WTC11 (cell line): ENCODE data around the gene SLC6A2.
"Not testable (repeated sequence)": the region's sequence is repeated elsewhere in the genome, so short reads cannot be mapped to it uniquely, and the experiment has no call there.

Experiments used
- ATF3 ChIP-seq: sonication (generic); formaldehyde crosslinking; conservative IDR thresholded peaks from 2 replicates; pipeline ENCODE4 v1.8.1; 2022; ENCODE audit warnings: mild to moderate bottlenecking, missing genetic modification reagents
- ATF6 ChIP-seq: sonication (generic); formaldehyde crosslinking; IDR thresholded peaks from 2 replicates; pipeline ENCODE4 v1.8.1; 2023; ENCODE audit warnings: mild to moderate bottlenecking, missing genetic modification reagents
- CREB1 ChIP-seq: sonication (generic); formaldehyde crosslinking; IDR thresholded peaks from 2 replicates; pipeline ENCODE4 v1.8.0; 2023; ENCODE audit warnings: mild to moderate bottlenecking, missing genetic modification reagents
- CTCF ChIP-seq: fragments of 200-600 bp; IDR thresholded peaks from 2 replicates; pipeline ENCODE4 v1.8.0; 2022; ENCODE audit warnings: antibody characterized with exemption
- ESRRA ChIP-seq: sonication (generic); formaldehyde crosslinking; IDR thresholded peaks from 2 replicates; pipeline ENCODE4 v1.8.1; 2022; ENCODE audit warnings: mild to moderate bottlenecking, missing genetic modification reagents, borderline replicate concordance
- FOXJ3 ChIP-seq: sonication (generic); formaldehyde crosslinking; IDR thresholded peaks from 2 replicates; pipeline ENCODE4 v1.9.0; 2021; ENCODE audit warnings: missing genetic modification reagents, mild to moderate bottlenecking, borderline replicate concordance
- MAX ChIP-seq: sonication (generic); formaldehyde crosslinking; IDR thresholded peaks from 2 replicates; pipeline ENCODE4 v1.8.0; 2022; ENCODE audit warnings: mild to moderate bottlenecking, missing genetic modification reagents
- NR3C1 ChIP-seq: sonication (generic); formaldehyde crosslinking; conservative IDR thresholded peaks from 2 replicates; pipeline ENCODE4 v1.8.1; 2023; ENCODE audit warnings: low read depth, mild to moderate bottlenecking, missing genetic modification reagents
- TF ChIP-seq, protein P1 (sequence below): sonication (generic); formaldehyde crosslinking; IDR thresholded peaks from 2 replicates; pipeline ENCODE4 v1.8.0; 2023; ENCODE audit warnings: mild to moderate bottlenecking, missing genetic modification reagents
- TF ChIP-seq, protein P2 (sequence below): fragments of 250-450 bp; sonication (Bioruptor Pico); conservative IDR thresholded peaks from 2 replicates; pipeline ENCODE4 v1.9.0; 2021; ENCODE audit warnings: mild to moderate bottlenecking
- TF ChIP-seq, protein P3 (sequence below): sonication (generic); formaldehyde crosslinking; IDR thresholded peaks from 2 replicates; pipeline ENCODE4 v1.8.1; 2023; ENCODE audit warnings: mild to moderate bottlenecking, missing genetic modification reagents
- TF ChIP-seq, protein P4 (sequence below): sonication (generic); formaldehyde crosslinking; IDR thresholded peaks from 2 replicates; pipeline ENCODE4 v1.8.1; 2023; ENCODE audit warnings: mild to moderate bottlenecking, missing genetic modification reagents, moderate library complexity
- TF ChIP-seq, protein P5 (sequence below): sonication (generic); formaldehyde crosslinking; IDR thresholded peaks from 2 replicates; pipeline ENCODE4 v1.8.0; 2023; ENCODE audit warnings: missing genetic modification reagents

DNA sequence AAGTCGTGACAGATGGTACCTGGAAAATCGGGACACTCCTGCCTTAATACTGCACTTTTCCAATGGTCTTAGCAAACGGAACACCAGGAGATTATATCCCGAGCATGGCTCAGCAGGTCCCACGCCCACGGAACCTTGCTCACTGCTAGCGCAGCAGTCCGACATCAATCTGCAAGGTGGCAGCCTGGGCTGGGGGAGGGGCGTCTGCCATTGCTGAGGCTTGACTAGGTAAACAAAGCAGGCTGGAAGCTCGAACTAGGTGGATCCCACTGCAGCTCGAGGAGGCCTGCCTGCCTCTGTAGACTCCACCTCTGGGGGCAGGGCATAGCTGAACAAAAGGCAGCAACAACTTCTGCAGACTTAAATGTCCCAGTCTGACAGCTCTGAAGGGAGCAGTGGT, 40.1 kb upstream of the SLC6A2 start:
- TF ChIP-seq, protein P1, sequence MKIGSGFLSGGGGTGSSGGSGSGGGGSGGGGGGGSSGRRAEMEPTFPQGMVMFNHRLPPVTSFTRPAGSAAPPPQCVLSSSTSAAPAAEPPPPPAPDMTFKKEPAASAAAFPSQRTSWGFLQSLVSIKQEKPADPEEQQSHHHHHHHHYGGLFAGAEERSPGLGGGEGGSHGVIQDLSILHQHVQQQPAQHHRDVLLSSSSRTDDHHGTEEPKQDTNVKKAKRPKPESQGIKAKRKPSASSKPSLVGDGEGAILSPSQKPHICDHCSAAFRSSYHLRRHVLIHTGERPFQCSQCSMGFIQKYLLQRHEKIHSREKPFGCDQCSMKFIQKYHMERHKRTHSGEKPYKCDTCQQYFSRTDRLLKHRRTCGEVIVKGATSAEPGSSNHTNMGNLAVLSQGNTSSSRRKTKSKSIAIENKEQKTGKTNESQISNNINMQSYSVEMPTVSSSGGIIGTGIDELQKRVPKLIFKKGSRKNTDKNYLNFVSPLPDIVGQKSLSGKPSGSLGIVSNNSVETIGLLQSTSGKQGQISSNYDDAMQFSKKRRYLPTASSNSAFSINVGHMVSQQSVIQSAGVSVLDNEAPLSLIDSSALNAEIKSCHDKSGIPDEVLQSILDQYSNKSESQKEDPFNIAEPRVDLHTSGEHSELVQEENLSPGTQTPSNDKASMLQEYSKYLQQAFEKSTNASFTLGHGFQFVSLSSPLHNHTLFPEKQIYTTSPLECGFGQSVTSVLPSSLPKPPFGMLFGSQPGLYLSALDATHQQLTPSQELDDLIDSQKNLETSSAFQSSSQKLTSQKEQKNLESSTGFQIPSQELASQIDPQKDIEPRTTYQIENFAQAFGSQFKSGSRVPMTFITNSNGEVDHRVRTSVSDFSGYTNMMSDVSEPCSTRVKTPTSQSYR (CRISPR knock-in tag): not testable (repeated sequence)
- not testable (repeated sequence) for TF ChIP-seq CTCF; NR3C1 (CRISPR knock-in tag); ESRRA (CRISPR knock-in tag); MAX; CREB1 (CRISPR knock-in tag); ATF3 (CRISPR knock-in tag); FOXJ3 (CRISPR knock-in tag); ATF6 (CRISPR knock-in tag)
- TF ChIP-seq, protein P2, sequence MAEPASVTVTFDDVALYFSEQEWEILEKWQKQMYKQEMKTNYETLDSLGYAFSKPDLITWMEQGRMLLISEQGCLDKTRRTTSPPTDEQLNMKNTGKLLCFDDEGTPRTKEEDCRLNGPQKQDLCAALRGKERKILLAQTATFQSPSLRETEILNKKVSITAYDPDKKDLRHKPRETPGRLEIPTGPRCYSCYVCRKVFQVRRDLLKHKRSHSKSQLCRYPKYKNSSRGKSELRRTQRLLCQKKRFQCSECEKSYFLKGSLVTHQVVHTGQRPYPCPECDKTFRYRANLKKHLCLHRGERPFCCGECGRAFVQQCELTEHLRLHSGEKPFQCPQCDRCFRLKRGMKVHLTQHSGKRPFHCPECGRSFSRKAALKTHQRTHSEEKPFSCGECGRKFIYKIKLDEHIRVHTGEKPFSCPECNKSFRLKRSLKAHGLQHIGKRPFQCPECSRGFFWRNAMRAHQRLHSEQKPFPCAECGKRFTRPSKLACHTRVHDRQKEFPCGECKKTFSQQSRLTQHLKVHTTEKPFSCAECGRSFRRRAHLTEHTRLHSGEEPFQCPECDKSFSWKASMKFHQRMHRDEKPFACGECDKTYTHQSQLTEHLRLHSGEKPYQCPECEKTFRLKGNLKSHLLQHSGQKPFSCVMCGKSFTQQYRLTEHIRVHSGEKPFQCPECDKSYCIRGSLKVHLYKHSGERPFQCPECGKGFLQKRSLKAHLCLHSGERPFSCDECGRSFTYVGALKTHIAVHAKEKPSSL: not testable (repeated sequence)
- TF ChIP-seq, protein P3, sequence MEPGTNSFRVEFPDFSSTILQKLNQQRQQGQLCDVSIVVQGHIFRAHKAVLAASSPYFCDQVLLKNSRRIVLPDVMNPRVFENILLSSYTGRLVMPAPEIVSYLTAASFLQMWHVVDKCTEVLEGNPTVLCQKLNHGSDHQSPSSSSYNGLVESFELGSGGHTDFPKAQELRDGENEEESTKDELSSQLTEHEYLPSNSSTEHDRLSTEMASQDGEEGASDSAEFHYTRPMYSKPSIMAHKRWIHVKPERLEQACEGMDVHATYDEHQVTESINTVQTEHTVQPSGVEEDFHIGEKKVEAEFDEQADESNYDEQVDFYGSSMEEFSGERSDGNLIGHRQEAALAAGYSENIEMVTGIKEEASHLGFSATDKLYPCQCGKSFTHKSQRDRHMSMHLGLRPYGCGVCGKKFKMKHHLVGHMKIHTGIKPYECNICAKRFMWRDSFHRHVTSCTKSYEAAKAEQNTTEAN: not testable (repeated sequence)
- TF ChIP-seq, protein P4, sequence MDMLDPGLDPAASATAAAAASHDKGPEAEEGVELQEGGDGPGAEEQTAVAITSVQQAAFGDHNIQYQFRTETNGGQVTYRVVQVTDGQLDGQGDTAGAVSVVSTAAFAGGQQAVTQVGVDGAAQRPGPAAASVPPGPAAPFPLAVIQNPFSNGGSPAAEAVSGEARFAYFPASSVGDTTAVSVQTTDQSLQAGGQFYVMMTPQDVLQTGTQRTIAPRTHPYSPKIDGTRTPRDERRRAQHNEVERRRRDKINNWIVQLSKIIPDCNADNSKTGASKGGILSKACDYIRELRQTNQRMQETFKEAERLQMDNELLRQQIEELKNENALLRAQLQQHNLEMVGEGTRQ: not testable (repeated sequence)
- TF ChIP-seq, protein P5, sequence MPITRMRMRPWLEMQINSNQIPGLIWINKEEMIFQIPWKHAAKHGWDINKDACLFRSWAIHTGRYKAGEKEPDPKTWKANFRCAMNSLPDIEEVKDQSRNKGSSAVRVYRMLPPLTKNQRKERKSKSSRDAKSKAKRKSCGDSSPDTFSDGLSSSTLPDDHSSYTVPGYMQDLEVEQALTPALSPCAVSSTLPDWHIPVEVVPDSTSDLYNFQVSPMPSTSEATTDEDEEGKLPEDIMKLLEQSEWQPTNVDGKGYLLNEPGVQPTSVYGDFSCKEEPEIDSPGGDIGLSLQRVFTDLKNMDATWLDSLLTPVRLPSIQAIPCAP (CRISPR knock-in tag): not testable (repeated sequence)
